Inflammatory macrophage treated with lipopolysaccharide for 4 hours (primary cell): ENCODE data around the gene RAB11FIP3.

Source experiments
- DNase-seq: peaks from one replicate; pipeline ENCODE4 v3.0.0-alpha.2; 2020

Gene RAB11FIP3

GRCh38 chr16:569445-570254, 144.2 kb downstream of the RAB11FIP3 start, which contains the start of gene PIGQ:
Gene PIGQ, plus strand, starts transcription at chr16:569968. Its CDS starts 4,107 bp downstream, at chr16:574075.
- DNase-seq: peak; percentile 53
